ENCODE data around the gene ORC2.
"Not testable (repeated sequence)": the region's sequence is repeated elsewhere in the genome, so short reads cannot be mapped to it uniquely, and the experiment has no call there.

The ORC2 gene

GRCh38 chr2:200930947-200931626 lies 32.4 kb downstream of the ORC2 start:
- DNase-seq = no peak

GRCh38 chr2:200929334-200930249 lies 33.9 kb downstream of the ORC2 start:
- no peak for DNase-seq

- no peak for DNase-seq
These were observed 41.0 kb downstream of the ORC2 start for GRCh38 chr2:200922439-200922838.

GRCh38 chr2:200913654-200914053 lies 49.8 kb downstream of the ORC2 start:
- DNase-seq = no peak

- DNase-seq = no peak
These were observed 53.5 kb downstream of the ORC2 start for GRCh38 chr2:200909958-200910357.

- DNase-seq = peak in 2 of 3 experiments; percentile 30 to 58
These were observed 57.7 kb downstream of the ORC2 start for GRCh38 chr2:200905618-200906296.

- peak; percentile 1 to 86 (median 62) for DNase-seq
These were observed 61.9 kb downstream of the ORC2 start for GRCh38 chr2:200901459-200902072.

- DNase-seq = no peak
These were observed 64.0 kb downstream of the ORC2 start for GRCh38 chr2:200899482-200899881.

- DNase-seq = peak; percentile 91 to 98 (median 97)
These were observed 74.5 kb downstream of the ORC2 start, which contains the start of the genes NIF3L1 and PPIL3 for GRCh38 chr2:200888704-200889625. Gene NIF3L1, plus strand, starts transcription at chr2:200889371. Its CDS starts 2,573 bp downstream, at chr2:200891944. Gene PPIL3, minus strand, starts transcription at chr2:200889077. Its CDS starts 1,462 bp downstream, at chr2:200887615.

GRCh38 chr2:200881715-200882249 lies 81.7 kb downstream of the ORC2 start:
- DNase-seq = not testable (repeated sequence)

GRCh38 chr2:200878289-200878880 lies 85.1 kb downstream of the ORC2 start:
- no peak for DNase-seq

GRCh38 chr2:200877443-200877842 lies 86.0 kb downstream of the ORC2 start:
- DNase-seq = no peak

- DNase-seq = no peak
These were observed 89.9 kb downstream of the ORC2 start for GRCh38 chr2:200873560-200873959.

GRCh38 chr2:200871151-200871550 lies 92.3 kb downstream of the ORC2 start:
- no peak for DNase-seq

- no peak for DNase-seq
These were observed 94.4 kb downstream of the ORC2 start for GRCh38 chr2:200869014-200869413.

GRCh38 chr2:200864176-200865034 lies 99.1 kb downstream of the ORC2 start, which contains the start of gene CLK1:
Gene CLK1, minus strand, starts transcription at chr2:200864658. Its CDS starts 2,796 bp downstream, at chr2:200861862.
- DNase-seq = peak; percentile 85 to 95 (median 93)

- peak in 1 of 3 experiments; percentile 67 for DNase-seq
These were observed 99.7 kb downstream of the ORC2 start for GRCh38 chr2:200863782-200864175.

GRCh38 chr2:200862532-200863000 lies 100.9 kb downstream of the ORC2 start:
- peak in 1 of 3 experiments; percentile 52 for DNase-seq

GRCh38 chr2:200861617-200862155 lies 101.8 kb downstream of the ORC2 start:
- no peak for DNase-seq

Measured in NCI-H1417 (cell line).